ENCODE results near the gene GLYATL2.

The GLYATL2 gene

DNA sequence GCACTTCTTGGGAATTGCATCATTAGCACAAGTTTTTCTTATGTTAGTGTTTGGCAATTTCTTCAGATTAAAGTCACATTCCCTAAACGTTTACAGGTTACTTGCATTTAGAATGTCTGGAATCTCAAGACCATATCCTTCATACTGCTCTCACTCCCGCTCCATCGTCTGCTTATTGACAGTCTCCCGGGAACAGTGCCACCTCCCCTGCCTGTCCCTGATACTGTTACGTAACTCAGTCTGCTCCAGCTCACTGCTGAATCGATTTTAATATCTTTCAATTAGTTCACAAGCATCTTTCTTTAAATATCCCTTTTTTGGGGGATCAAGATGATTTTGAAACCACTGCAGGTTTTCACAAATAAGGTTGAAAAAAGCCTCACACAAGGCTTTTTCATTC, 48.2 kb downstream of the GLYATL2 start:
- no peak for DNase-seq

GRCh38 chr11:58788355-58789023, 56.0 kb downstream of the GLYATL2 start:
- DNase-seq = peak; percentile 23

- peak; percentile 1 for DNase-seq
These were observed 56.6 kb downstream of the GLYATL2 start for GRCh38 chr11:58787903-58788302.

- no peak for DNase-seq
These were observed 57.8 kb downstream of the GLYATL2 start for GRCh38 chr11:58786693-58787092.

GRCh38 chr11:58784995-58785394, 59.5 kb downstream of the GLYATL2 start:
- DNase-seq = no peak
